Prostate gland (tissue), 2 donors: ENCODE measurements around the gene PLEKHF1. TPM values are rescaled to one million over a fixed set of nuclear protein-coding genes. Genes with fewer than 3 reads are reported as not detected.

Experiments
- DNase-seq: peaks from one replicate; pipeline ENCODE4 v3.0.0-alpha.2; 2019; ENCODE audit warnings: low spot score
- H3K27ac ChIP-seq, 2 donors: fragments of 200-600 bp; sonication (generic); 2 replicates each; pipeline ENCODE4 v1.5.1; 2017 to 2019
- H3K27me3 ChIP-seq: fragments of 200-600 bp; sonication (generic); replicated peaks from 2 replicates; pipeline ENCODE4 v1.5.1; 2019; ENCODE audit not compliant: insufficient read depth
- H3K36me3 ChIP-seq, 2 donors: fragments of 200-600 bp; sonication (generic); 1 replicate in 1 of 2; 2 replicates in 1 of 2; pipeline versions ENCODE4 v1.5.1 to v1.8.1; 2017 to 2019
- H3K4me1 ChIP-seq: fragments of 200-600 bp; sonication (generic); replicated peaks from 2 replicates; pipeline ENCODE4 v1.5.1; 2019
- H3K4me3 ChIP-seq, 2 donors: fragments of 200-600 bp; sonication (generic); 2 replicates each; pipeline ENCODE4 v1.5.1; 2017 to 2019
- H3K9me3 ChIP-seq: fragments of 200-600 bp; sonication (generic); 2 replicates; pipeline ENCODE4 v1.5.1; 2017
- CTCF ChIP-seq, 4 experiments: fragments of 200-600 bp in 2 of 4; fragments of 450-650 bp in 2 of 4; sonication (generic) in 2 of 4; IDR thresholded peaks; 1 replicate in 3 of 4; 2 replicates in 1 of 4; pipeline ENCODE4 v1.5.1; 2016 to 2019; ENCODE audit warnings: antibody characterized with exemption in 4 of 4, mild to moderate bottlenecking in 2 of 4, moderate library complexity in 2 of 4
- POLR2A ChIP-seq: fragments of 450-650 bp; IDR thresholded peaks from one replicate; pipeline ENCODE4 v1.6.1; 2016; ENCODE audit warnings: antibody characterized with exemption, mild to moderate bottlenecking
- POLR2AphosphoS5 ChIP-seq: sonication (generic); formaldehyde crosslinking; IDR thresholded peaks from one replicate; pipeline ENCODE4 v1.6.1; 2017; ENCODE audit warnings: antibody characterized with exemption
- WGBS: methylation state at CpG from one replicate; pipeline ENCODE4 v1.1.5; 2018; 5-methylcytosine and 5-hydroxymethylcytosine counted together
- intact Hi-C: fragments of 100-400 bp; cut with DNase I; formaldehyde crosslinking; loops from one replicate; pipeline ENCODE4 v1.14.2; 2022
- total RNA-seq, 2 donors: library from RNA; depleted of rRNA; stranded (reverse); fragments of >200 nt; gene quantifications; one replicate each; pipeline ENCODE4 v1.1.0, GENCODE V29; 2016

The PLEKHF1 gene
- total RNA-seq, 2 donors from 2014 or later, result 64.3 to 64.4 TPM

- no peaks in the 10 kb centered on the region for H3K36me3 ChIP-seq
- WGBS, result 81% methylated on average over 18 of the region's 18 CpGs
- no peak overlapping the region for H3K4me3 ChIP-seq
- no peak overlapping the region for H3K27ac ChIP-seq
- DNase-seq, result no peak
- no peaks in the 10 kb centered on the region for H3K9me3 ChIP-seq
- H3K4me1 ChIP-seq, result peaks cover 7% of the 10 kb centered on the region
- no peaks in the 10 kb centered on the region for H3K27me3 ChIP-seq
- intact Hi-C loops, result no loop called here
- TF ChIP-seq POLR2A (no peak), POLR2AphosphoS5 (no peak)
Measured at GRCh38 chr19:29687897-29688728, 22.9 kb downstream of the PLEKHF1 start.

- peak in 3 of 4 experiments; percentile 24 to 46 (median 37) for TF ChIP-seq CTCF (IDR thresholded peaks at IDR 0.05)
- peak; percentile 37 for TF ChIP-seq POLR2AphosphoS5
- TF ChIP-seq POLR2A, result no peak
- no peak overlapping the region for H3K4me3 ChIP-seq
- no peaks in the 10 kb centered on the region for H3K36me3 ChIP-seq
- no peaks in the 10 kb centered on the region for H3K27me3 ChIP-seq
- H3K9me3 ChIP-seq, result no peaks in the 10 kb centered on the region
- no peak for DNase-seq
- intact Hi-C loops, result no loop called here
- no peak overlapping the region for H3K27ac ChIP-seq
- no peaks in the 10 kb centered on the region for H3K4me1 ChIP-seq
- WGBS, result 64% methylated on average over 2 of the region's 2 CpGs
Measured at GRCh38 chr19:29690842-29691241, 25.6 kb downstream of the PLEKHF1 start.

GRCh38 chr19:29694161-29694560, 28.9 kb downstream of the PLEKHF1 start:
- TF ChIP-seq CTCF (IDR thresholded peaks at IDR 0.05), result no peak
- TF ChIP-seq POLR2AphosphoS5, result no peak
- no peak for TF ChIP-seq POLR2A
- H3K36me3 ChIP-seq, result no peaks in the 10 kb centered on the region
- peak overlapping the region in 1 of 2 donors; percentile 13 for H3K27ac ChIP-seq
- H3K4me3 ChIP-seq, result no peak overlapping the region
- DNase-seq, result no peak
- WGBS, result 72% methylated on average over 5 of the region's 5 CpGs
- H3K27me3 ChIP-seq, result no peaks in the 10 kb centered on the region
- H3K4me1 ChIP-seq, result no peaks in the 10 kb centered on the region
- intact Hi-C loops, result loop anchor here (2.0 kb wide), 2 partner anchors 21 to 83 kb away; partner anchors contain the start of gene C19orf12
- H3K9me3 ChIP-seq, result no peaks in the 10 kb centered on the region

- DNase-seq, result peak; percentile 70
- H3K4me3 ChIP-seq, result no peak overlapping the region
- H3K27me3 ChIP-seq, result no peaks in the 10 kb centered on the region
- intact Hi-C loops, result loop anchor here (2.0 kb wide), 2 partner anchors 20 to 84 kb away; partner anchors contain the start of gene C19orf12
- H3K27ac ChIP-seq, result peak overlapping the region in 1 of 2 donors; percentile 13
- 58% methylated on average over 18 of the region's 19 CpGs for WGBS
- H3K4me1 ChIP-seq, result no peaks in the 10 kb centered on the region
- peak; percentile 57 to 84 (median 76) for TF ChIP-seq CTCF (IDR thresholded peaks at IDR 0.05)
- no peak for TF ChIP-seq POLR2A
- peak; percentile 21 for TF ChIP-seq POLR2AphosphoS5
- no peaks in the 10 kb centered on the region for H3K9me3 ChIP-seq
- H3K36me3 ChIP-seq, result no peaks in the 10 kb centered on the region
Measured at GRCh38 chr19:29694669-29695627, 29.7 kb downstream of the PLEKHF1 start.
